KG1 (cell line): ENCODE data around the gene ELMOD3.
"Not testable (repeated sequence)": the region's sequence is repeated elsewhere in the genome, so short reads cannot be mapped to it uniquely, and the experiment has no call there.

Experiments used
- DNase-seq: peaks from one replicate; lab custom pipeline; 2025; lab: John Stamatoyannopoulos, UW

Gene ELMOD3

DNA sequence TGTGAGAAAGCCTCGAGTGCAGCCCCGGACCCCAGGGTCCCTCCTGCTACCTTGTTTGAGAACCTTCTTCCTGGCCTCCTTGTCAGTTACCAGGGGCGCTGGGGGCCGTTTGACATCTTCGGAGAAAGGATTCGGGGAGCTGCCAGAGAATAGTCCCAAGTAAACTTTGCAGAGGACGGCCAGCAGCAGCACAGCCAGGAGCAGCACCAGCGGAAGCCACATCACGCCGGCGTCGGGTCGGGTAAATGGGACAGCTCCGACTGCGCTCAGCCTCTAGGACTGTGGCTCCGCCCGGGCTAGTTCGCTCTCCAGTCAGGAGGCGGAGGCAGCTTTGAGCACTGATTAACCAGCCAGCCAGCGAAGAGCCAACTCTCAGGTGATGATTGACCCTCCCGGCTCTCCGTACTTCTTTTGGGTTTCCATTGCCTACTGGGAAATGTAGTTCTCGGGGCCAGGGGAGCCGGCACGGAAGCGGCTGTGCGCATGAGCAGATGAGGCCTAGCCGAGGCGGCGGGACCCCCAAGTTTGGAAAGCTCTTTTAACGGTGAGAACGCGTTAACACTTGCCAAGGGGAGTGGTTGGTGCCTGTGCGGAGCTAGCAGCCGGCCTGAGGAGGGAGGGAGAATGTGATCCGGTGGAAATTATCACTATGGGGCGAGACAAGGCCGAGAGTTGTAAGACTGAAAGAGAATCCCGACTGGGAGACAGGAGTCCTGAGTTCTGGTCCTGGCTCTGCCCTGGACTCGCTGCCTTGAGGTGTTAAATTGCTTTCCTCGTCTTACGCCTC is at the start of gene ELMOD3, which contains the start of gene RETSAT:
TSS of gene ELMOD3 (plus strand) at position 484 of the 787 bp plus-strand sequence. CDS start 2,430 bp downstream, outside the sequence.
TSS of gene RETSAT (minus strand) at position 243 of the 787 bp plus-strand sequence. CDS start at position 222, 21 bp downstream.
- DNase-seq, result peak; percentile 97

DNA sequence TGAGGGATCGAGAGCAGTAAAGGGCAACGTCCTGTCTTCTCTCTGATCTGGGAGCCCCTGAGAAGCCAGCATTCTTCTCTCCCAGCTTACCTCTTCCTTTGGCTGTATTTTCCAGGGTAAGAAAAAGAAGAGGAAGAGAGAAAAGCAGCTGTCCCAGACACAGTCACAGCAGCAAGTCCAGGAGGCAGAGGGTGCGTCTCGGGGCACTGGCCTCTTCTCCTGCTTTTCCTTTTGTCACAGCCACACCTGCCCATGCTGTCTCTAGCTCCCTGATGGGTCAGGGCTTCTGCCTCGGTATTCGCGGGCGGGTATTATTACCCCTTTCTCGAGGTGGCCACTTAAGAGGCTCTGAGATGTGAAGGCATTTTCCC is 47.1 kb upstream of the ELMOD3 start:
- no peak for DNase-seq

DNA sequence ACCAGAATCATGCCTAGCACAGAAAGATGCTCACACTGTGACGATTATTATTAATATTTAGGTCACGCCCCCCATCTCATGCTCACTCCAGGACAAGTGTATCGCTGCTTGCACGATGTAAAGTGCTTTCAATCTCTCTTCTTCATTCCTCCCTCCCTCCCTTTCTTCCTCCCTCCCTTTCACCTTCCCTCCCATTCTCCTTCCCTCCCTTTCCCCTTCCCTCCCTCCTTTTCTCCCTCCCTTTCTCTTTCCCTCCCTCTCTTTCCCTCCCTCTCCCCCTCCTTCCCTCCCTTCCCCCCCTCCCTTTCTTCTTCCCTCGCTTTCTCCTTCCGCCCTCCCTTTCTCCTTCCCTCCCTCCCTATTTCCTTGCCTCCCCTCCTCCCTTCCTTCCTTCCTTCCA is 46.4 kb upstream of the ELMOD3 start:
- DNase-seq, result no peak

DNA sequence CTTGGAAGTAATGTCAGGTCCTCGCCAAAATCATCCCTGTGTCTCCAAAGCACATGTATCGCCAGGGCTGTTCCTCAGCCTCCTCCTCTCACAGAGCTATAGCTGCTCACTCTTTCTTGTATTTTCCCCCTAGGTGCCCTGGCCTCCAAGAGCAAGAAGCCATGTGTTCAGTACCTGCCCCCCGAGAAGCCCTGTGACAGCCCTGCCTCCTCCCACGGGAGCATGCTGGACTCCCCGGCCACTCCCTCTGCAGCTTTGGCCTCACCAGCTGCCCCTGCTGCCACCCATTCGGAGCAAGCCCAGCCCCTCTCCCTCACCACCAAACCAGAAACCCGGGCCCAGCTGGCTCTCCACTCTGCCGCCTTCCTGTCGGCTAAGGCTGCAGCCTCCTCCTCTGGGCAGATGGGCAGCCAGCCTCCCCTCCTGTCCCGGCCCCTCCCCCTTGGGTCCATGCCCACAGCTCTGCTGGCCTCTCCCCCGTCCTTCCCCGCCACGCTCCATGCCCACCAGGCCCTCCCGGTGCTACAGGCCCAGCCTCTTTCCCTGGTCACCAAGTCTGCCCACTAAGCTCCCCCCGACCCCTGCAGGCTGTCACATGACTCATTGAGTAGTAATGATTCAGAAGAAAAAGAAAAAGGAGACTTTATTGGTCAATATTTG is 45.5 kb upstream of the ELMOD3 start:
- DNase-seq, result no peak

DNA sequence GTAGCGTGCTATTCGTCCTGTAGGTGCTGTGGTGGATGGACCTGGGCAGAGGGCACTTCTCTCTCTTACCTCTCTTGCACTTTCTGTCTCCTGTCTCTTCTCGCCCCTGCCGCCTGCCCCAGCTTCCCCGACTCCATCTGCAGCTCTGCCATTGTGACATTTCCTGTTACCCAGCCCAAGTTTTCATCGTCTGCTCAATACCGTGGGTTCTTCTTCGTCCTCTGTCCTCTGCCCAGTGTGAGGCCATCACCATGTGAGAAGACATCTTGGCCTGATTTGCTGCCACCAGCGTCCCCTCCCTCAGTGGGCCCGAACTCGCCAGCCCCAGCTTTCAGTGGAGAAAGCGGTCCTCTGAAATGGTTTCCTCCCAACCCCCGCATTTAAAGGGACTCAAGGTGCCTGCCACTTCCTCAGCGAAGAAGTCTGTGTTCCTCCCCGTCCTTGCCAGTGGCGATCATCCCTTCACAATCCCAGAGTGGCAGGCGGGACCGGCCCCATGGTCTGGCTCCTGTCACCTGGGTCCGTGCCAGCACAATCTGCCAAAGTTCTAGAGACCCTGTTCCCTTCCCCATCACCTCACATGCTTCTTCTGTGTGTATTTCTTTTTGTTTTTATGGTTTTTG is 44.8 kb upstream of the ELMOD3 start:
- DNase-seq, result no peak

DNA sequence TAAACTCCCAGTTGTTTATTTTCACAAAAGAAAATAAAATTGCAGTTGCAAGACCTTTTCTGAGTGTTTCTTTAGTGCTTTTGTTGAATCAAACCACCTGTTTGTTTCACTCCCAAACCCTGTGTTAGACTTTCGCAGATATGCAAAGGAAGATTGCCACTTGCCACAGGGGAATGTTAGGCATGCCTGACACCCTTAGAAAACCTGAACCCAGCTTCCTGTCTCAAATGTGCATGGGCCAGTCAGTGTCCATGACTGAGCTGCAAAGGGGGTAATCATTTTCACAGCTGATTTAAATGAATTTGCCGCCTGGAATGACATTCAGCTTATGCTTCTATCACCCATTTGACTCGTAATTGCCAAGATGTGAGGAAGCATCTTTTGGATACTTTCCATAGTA is 44.2 kb upstream of the ELMOD3 start:
- no peak for DNase-seq

DNA sequence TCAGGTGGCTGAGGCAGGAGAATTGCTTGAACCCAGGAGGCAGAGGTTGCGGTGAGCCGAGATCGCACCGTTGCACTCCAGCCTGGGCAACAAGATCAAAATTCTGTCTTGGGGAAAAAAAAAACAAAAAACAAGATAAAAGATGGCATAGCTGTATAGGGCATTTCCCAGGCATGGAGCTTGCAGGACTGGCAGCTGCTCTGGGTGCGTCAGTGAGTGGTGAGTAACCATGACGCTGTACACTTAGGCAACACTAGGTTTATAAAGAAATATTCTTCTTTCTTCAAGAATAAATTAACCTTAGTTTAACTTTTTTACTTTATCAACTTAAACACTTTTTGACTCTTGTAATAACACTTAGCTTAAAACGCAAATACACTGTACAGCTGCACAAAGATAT is 42.2 kb upstream of the ELMOD3 start:
- DNase-seq, result no peak

DNA sequence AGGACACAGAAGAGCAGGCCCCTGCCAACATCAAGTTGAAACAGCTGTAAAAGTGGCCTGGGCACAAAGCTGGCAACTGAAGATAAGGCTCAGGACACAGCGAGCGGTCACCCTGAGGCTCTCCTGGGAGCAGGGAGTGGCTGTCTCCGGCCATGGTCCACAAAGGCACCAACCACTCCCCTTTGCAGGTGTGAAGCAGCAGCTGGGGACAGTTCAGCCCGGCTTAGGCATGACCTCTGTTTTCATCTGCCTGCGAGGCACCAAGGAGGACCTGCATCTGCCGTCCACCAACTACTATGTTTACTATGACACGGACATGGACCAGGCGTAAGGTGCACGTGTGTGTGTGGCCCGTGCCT is 39.7 kb upstream of the ELMOD3 start:
- no peak for DNase-seq

DNA sequence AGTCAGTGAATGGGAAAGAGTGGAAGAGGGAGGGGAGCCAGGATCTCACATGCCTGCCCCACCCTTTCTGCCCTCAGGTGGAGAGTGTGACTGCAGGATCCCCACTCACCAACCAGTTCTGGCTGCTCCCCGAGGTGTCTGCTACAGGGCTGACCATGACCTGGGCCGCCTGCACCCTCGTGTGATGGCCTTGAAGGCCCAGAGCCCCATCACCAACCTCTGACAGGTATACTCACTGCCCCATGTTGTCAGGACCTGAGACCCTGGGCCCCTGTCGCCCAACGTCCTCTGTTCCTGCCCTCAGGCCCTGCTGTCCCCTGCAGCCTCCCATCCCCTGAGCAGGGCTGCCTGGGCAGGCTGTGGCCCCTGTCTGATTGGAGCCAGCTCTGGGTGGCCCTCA is 38.6 kb upstream of the ELMOD3 start:
- DNase-seq, result not testable (repeated sequence)

DNA sequence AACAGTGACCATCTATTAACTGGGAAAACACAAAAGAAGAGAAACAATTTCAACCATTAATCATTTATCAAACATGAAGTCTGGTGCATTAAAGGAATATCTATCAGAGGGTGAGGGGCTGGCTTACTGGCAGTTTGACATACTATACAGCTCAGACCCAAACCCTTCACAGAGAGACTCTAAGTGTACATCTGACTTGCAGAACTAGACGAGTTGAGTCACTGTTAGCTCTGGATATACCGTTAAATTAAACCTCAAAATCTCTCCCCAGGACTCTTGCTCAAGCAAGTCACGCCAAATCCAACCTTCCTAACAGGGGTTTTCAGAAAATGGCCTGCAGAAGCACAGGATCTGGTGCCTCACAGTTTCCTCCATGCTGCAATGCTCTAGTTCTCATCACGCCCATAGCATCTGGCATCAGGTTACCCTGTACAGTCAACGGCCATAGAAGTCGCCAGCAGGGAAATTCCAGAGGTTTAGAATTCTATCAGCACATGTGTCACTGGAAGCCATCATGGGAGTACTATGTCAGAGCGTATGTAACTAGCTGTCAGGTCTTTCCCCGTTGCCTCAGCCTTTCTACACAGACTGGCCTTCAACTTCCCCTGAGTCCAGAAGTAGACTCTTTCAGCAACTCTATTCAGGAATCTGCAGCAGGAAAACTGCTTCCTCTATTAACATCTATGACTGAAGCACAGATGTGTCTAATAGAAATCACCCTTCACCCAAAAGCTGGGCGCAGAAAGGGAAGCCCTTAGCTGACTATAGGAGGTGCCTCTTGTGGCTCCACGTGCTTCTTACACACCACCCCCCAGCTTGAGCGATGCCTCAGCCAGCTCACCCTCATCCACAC is 36.1 kb upstream of the ELMOD3 start:
- no peak for DNase-seq

DNA sequence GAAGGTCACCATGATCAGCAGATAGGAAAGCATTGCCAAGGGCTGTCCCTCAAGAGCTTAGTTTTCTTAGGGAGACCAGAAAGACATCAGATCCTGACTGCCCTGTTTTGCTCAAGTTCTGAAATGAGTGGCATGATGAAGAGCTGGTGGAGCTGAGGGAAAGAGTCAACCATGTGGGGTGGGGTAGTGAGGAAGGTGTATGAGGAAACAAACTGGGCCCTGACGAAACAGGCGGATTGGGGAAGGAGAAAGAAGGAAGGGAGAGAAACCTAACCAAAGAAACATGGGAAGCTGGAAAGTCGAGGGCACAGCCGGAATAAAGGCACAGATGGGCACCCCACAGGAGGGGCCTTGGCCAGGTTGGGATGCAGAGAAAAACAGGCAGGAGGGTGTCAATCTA is 34.8 kb upstream of the ELMOD3 start:
- no peak for DNase-seq

DNA sequence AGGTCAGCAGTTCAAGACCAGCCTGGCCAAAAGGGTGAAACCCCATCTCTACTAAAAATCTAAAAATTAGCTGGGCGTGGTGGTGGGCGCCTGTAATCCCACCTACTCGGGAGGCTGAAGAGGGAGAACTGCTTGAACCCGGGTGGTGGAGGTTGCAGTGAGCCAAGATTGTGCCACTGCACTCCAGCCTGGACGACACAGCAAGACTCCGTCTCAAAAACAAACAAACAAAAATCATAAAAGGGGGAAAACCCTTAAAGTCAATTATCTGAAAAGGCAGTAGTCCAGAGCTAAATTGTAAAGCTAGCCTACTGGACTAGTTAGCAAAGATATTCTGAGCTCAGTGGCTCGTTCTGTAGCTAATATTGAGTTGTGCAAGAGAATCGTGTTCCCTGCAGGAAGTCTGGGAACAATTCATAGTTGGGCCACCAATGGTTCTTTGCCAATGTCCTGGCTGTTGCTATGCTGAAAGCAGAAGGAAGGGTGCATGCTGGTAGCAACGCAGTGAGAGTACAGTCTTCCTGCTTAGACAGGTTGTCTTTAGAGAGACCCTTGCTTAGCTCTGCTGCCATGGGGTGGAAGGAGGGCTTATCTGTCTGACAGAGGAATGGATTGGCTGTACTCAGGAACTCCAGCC is 31.1 kb upstream of the ELMOD3 start:
- no peak for DNase-seq

DNA sequence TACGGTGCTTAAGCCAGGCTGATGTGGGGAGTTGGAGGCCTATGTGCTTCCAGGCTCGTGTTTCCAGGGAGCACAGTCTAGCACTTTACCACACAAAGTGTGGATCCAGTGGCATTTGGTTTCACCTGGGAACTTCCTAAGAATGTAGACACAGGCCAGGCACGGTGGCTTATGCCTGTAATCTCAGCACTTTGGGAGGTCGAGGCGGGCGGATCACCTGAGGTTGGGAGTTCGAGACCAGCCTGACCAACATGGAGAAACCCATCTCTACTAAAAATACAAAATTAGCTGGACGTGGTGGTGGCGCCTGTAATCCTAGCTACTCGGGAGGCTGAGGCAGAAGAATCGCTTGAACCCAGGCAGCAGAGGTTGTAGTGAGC is 30.6 kb upstream of the ELMOD3 start:
- not testable (repeated sequence) for DNase-seq

DNA sequence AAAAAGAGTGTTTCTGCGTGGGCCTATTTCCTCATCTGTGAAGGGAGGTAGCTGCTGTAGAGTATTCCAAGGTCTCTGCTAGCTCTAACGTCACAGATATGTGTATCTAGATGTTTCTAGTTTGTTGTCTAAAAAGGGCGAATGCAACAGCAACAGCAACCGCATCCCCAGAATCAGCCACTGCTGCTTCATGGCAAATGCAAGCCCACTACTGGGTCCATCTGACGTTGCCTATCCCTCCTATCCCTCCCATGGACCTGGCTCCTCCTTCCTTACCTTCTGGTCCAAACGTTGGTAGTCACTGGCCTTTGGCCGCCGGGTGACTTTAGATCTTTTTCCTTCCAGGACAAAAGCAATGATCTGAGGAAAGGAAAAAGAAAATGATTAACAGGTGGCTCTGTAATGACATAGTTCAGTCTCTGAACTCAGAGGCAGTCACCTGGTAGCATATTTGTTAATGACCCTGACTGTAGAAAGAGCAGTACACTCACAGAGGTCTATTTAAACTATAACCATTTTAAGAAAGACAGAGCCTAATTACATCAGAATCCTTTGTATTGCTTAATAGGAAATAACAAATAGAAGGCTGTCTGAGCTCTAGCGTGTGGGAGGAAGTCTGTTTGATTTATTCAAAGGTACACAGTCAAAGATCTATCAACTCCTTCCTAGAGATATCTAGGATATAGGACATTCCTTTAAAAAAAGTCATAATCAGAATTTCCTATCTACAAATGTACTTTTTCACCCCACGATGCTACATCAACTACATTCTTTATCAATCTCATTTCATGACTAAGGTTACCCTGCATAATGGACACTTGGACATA is 29.7 kb upstream of the ELMOD3 start:
- no peak for DNase-seq

DNA sequence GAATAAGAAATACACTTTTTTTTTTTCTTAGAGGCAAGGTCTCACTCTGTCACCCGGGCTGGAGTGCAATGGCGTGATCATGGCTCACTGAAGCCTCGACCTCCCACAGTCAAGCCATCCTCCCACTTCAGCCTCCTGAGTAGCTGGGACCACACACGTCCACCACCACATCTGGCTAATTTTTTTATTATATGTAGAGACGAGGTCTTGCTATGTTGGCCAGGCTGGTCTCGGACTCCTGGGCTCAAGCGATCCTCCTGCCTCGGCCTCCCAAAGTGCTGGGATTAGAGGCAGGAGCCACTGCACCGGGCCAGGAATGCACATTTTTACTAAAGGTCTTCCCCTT is 29.1 kb upstream of the ELMOD3 start:
- no peak for DNase-seq

DNA sequence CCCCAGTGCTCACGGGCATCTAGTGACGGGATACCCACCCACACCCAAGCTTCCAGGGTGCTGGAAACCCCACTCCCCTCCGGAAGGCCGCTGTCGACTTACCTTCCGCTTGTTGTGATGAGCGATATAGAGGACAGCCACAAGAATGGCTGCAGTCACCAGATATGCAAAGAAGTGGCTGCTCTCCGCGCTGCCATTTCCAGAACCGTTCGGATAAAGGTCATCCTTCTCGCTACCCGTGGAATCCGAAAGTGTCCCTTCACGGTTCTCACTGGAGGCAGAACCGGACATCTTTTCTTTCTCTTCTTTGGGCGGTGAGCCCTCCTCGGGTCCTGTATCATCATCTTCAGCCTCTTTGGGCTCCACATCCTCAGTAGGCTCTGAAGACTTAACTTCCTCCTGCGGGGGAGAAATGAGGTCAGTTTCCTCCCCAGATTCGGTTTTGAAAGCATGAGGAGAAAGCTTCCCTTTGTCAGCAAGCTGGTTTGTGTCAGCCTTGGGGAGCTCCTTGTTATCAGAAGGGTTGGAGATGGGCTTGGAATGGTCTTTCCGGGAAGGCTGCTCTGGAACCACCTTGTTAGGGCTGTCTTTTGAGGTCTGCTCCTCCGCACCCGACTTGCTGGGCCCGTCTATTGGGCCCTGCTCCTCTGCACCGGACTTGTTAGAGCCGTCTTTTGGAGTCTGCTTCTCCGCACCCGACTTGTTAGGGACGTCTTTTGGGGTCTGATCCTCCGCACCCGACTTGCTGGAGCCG is 28.0 kb upstream of the ELMOD3 start:
- peak; percentile 38 for DNase-seq

DNA sequence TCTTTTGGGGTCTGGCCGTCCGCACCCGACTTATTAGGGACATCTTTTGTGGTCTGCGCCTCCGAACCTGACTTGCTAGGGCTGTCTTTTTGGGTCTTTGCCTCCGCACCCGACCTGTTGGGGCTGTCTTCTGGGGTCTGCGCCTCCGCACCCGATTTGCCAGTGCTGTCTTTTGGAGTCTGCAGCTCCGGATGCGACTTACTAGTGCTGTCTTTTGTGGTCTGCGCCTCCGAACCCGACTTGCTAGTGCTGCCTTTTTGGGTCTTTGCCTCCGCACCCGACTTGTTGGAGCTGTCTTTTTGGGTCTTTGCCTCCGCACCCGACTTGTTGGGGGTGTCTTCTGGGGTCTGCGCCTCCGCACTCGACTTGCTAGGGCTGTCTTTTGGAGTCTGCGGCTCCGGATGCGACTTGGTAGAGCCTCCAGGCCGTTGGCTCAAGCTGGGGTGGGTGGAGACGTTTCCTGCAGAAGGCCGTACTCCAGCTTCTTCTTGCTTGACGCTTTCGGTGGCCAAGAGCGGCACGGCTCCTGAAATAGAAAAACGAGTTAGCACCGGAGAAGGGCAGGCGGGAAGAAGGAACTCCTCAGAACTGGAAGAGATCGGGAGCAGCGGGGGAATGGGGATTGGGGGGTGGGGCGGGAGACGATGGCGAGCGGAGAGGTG is 27.3 kb upstream of the ELMOD3 start:
- peak; percentile 17 for DNase-seq

DNA sequence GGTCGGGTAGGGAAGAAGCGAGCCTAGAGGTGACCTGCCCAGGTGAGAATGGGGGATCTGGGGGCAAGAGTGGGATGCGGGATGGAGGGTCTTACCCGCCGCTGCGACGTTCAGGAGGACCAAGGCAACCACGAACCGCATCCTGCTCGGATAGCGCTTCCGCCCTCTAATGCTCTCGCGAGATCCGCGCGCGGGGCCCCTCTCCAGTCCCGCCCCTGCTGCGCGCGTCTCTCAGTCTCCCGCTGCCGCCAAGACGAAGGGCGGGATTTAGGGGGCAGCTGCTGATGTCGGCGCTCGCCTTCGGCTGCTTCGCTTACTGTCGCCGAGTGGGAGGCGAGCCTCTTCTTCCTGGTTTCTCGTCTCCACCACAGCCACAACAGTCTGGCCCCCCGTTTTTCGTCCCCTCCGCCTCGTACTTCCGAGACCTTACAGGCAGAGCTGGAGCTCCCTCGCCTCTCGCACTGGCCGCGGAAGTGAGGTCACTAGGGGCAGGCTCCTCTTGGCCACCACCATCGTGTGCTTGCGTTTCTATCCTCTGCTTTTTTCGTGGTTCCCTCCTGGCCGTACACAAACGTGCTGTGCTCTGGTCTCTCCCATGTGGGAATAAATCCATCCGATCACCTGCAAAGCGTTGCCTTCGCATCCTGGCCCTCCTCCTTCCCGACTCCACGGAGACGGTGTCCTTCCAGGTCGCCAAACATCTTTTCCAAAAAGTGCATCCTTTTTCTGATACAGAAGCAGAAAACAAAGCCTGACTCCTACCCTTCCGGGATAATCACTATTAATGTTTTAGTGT is 26.5 kb upstream of the ELMOD3 start, which contains the start of gene TGOLN2:
TSS of gene TGOLN2 (minus strand) at position 168 of the 796 bp plus-strand sequence. CDS start at position 141, 27 bp downstream.
- DNase-seq, result peak; percentile 90

DNA sequence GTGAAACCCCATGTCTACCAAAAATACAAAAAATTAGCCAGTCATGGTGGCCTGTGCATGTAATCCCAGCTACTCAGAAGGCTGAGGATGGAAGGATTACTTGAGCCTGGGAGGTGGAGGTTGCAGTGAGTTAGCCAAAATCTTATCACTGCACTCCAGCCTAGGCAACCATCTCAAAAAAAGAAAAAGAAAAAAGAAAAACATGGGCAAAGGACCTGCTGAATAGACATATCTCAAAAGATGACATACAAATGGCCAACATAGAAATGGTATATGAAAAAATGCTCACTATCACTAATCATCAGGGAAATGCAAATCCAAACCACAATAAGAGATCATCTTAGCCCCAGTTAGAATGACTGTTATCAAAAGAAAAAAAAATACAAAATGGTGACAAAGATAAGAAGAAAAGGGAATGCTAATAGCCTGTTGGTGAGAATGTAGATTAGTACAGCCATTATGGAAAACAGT is 25.4 kb upstream of the ELMOD3 start:
- no peak for DNase-seq
